ENCODE results near the gene TFCP2L1.
"Not testable (repeated sequence)": the region's sequence is repeated elsewhere in the genome, so short reads cannot be mapped to it uniquely, and the experiment has no call there.

The TFCP2L1 gene

DNA sequence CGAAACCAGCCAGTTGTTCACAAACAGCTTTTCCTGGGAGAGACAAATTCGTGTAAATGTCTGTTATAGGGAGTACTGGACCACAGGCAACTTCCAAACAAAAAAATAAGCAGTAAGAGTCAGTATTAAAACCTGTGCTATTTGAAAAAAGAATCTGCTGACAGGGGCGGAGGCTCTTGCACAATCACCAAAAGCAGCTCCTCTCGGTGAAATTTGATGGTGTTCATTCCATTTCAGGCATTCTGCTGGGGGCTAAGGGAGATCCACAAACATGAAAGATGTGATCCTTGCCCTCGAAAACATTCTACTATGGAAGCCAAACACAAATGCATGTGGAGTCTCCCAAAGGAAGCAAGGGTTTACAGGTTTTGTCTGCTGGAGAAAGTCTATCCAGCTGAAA lies 45.0 kb downstream of the TFCP2L1 start:
- no peak for DNase-seq

GRCh38 chr2:121239471-121239870 lies 45.5 kb downstream of the TFCP2L1 start:
- DNase-seq: no peak

- no peak for DNase-seq
Observed at GRCh38 chr2:121238828-121239227, 46.2 kb downstream of the TFCP2L1 start.

DNA sequence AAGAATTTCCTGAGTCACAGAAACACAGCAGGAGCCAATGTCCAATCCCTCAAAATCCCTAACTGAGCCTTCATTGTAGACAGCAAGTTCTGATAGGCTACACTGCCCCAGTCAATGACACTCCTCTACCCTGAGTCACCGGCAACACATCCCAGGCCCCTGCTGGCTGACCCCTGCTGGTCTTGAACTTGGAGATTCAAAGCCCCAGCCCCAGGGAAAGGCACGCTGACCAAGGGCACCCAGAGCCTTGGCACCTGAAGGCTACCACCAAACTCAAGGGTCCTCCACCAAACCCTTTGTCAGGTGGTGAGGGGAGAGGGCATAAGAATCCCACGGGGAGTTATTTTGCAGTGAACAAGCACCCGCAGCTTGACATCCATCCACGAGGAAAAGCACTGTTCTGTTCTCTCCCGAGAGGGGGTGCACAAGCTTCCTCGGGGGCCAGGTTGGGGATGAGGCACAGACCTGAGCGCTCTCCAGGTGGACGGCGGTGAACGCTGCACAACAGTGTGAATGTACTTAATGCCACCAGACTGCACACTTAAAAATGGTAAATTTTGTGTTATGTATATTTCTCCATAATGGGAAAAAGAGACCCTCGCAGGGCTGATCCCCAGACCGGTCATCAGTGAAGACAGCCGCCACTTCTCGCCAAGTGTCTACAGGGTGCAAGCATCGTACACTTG lies 46.9 kb downstream of the TFCP2L1 start:
- no peak for DNase-seq

DNA sequence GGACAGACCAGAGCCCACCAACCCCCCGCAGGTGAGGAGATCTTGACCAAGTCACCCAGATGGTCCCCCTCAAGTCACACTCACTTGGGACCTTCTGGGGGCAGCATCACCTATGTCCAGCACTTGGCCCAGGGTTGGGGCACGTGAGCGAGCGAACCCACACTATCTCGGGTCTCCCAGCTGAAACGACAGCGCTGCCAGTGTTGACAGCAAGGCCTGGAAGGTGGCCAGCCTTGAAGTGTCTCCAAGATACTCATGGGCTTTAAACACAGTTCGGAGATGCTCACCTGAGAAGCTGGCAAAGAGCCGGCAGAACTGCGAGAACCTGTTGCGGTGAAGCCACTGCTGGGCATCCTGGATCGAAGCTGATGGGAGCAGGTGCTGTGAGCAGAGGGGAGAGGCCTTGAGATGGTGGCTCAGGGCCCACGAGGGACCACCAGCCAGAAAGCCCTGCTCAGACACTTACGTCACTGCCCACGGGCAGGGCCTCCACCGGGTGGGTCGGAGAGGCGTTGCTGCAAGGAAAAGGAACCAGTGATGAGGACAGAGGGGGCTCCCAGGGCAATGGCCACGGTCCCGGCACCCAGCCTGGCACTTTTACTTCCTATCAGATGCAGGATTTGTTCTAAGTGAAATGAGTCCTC lies 47.5 kb downstream of the TFCP2L1 start:
- DNase-seq: no peak

DNA sequence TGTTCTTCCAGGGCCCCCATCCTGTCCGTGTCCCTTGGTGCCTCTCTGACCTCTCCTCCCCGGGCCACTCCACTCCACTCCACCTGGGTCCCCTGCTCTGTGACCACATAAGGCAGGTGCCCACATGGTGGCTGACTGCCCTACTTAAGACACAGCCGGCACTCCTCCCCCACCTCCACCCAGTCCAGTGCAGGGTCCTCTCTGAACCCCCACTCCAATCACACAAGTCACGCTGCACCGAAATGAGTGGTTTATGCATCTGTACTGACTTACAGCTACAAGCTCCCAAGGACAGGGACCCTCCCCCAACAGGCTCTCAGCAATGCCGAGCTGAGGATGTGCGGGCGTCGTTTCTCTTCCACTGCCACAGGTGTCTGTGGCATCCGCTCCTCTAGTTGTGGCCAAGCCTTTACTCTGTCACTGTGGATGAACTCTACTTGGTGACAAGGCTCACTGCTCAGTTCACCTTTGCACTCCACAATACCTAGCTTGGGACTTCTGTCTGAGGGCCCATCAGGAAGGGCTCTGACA lies 48.3 kb downstream of the TFCP2L1 start:
- DNase-seq: no peak

DNA sequence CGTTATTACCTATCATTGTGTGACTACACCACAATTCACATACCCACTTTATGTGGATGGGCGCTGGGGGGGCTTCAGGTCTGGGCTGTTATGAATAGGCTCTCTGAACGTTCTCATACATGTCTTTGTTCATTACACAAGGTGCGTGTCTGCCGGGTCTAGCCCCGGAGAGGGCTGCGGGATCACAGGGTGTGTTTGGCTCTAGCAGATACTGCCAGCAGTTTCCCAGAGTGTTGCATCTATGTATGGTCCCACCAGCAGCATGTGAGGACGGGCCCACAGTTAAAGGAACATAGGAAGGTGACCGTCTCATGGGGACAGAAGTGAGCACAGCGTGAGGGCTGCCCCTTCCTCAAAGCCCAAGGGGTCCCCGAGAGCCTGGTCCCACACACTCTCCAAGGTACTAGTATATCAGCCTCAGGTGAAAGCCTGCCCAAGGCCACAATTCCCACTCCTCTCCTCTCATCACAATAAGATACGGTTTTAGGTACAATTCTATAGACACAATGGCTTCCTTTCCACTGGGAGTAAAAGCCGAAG lies 48.8 kb downstream of the TFCP2L1 start:
- no peak for DNase-seq

DNA sequence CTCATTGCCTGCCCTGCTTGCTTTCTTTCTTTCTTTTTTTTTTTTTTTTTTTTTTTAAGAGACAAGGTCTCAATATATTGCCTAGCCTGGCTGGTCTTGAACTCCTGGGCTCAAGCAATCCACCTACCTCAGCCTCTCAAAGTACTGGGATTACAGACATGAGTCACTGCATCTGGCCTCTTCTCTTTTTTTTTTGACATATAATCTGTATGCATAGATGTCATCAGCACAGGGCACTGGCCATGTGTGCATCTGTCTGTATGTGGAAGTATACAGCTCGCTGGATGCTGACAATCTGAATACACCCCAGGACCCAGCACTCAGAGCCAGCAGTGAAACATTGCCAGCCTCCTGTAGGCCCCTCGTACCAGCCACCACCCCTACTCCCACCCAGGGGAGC lies 49.5 kb downstream of the TFCP2L1 start:
- peak; percentile 7 for DNase-seq

DNA sequence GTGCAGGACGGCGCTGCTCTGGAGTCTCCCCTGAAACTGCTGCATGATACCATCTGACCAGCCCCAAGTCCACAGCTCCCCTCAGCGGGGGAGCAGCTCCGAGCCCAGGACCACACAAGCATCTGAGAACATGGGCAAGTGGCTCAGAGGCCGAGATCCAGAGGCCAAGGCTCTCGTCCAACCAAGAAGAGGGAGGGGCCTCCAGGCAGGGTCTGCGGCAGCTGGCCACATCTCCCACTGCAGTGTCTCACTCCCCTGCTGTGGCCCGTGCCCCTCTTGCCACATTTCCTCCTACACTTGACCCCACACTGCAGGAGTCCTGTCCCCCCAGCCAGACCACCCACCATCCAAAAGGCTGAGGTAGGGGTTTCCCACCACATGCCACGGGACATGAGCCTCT lies 50.2 kb downstream of the TFCP2L1 start:
- DNase-seq: no peak

DNA sequence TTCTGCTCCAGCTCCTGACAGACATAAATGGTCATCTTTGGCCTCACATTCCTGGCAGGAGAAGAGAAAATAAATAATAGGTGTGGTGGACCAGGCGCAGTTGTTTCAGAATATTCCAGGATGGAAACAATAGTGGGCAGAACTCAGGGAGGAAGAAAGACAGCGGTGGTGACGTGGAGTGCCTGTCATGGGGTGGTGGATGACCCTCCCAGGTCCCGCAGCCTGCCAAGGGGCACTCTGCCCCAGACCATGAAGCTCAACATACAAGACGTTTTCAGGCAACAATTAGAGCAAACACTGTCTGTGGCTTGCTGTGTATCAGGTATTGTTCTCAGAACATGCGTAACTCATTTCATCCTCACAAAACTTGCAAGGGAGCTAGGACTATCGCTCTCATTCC lies 50.9 kb downstream of the TFCP2L1 start:
- DNase-seq: no peak

GRCh38 chr2:121233486-121234110 lies 51.4 kb downstream of the TFCP2L1 start:
- DNase-seq: no peak

DNA sequence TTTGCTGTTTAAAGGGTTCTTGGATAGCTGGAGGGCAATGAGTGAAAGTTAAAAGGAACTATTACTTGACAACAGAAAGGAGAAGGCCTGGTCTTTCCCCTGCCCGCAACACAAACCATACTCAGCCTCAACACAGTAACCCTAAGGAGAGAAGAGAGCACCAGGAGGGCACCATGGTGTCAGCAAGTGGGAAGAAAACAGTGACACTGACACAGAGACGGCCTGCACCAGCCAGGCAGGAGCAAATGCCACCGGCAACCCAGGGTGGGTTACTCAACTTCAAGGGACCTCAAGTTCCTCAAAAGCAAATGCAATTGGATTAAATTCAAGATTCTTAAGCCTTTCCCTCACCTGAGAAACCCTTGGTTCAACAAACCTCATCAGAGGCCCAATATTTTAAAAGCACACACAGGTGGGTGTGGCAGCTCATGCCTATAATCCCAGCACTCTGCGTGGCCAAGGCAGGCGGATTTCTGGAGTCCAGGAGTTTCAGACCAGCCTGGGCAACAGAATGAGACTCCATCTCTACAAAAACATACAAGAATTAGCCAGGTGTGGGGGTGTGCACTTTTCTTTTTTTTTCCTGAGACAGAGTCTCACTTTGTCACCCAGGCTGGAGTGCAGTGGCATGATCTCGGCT lies 52.3 kb downstream of the TFCP2L1 start:
- no peak for DNase-seq

GRCh38 chr2:121231385-121232000 lies 53.5 kb downstream of the TFCP2L1 start:
- DNase-seq: no peak

DNA sequence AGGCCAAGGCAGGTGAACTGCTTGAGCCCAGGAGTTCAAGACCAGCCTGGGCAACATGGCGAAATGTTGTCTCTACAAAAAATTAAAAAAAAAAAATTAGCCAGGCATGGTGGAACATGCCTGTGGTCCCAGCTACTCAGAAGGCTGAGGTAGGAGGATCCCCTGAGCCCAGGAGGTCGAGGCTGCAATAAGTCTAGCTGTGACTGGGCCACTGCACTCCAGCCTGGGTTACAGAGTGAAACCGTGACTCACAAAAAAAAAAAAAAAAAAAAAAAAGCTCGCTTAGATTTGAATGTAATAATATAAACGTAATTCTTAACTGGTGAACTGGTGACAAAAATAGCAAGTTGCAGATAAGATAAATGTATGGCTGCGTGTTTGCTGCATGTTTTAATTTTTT lies 56.5 kb downstream of the TFCP2L1 start:
- DNase-seq: no peak

DNA sequence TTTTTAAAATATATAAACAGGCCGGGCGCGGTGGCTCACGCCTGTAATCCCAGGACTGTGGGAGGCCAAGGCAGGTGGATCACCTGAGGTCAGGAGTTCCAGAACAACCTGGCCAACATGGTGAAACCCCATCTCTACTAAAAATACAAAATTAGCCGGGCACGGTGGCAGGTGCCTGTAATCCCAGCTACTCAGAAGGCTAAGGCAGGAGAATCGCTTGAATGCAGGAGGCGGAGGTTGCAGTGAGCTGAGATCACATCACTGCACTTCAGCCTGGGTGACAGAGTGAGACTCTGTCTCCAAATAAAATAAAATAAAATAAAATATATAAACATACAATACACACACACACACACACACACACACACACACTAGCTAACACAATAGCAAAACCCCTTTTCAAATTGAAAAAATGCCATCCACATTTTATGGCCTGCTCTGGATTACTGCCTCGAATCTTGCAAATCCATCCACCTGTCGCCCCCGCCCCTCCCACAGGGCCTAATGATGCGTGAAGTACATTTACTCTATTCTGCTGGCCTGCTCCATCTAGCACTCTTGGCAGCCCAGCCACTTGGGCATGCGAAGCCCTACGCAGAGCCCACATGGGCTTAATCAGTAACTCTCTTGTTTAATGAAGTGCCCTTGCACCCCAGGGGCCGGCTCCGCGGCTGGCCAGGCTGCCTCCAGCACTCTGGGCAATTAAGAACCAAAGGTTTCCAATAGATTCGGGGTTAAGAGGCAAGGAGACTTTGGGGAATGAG lies 57.4 kb downstream of the TFCP2L1 start:
- DNase-seq: peak; percentile 7

DNA sequence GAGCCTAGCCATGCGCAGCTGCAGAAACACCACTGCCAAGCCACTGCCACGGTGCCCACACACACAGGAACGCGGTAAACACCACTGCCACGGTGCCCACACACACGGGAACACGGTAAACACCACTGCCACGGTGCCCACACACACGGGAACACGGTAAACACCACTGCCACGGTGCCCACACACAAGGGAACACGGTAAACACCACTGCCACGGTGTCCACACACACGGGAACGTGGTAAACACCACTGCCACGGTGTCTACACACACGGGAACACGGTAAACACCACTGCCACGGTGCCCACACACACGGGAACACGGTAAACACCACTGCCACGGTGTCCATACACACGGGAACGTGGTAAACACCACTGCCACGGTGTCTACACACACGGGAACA lies 59.3 kb downstream of the TFCP2L1 start:
- DNase-seq: not testable (repeated sequence)

DNA sequence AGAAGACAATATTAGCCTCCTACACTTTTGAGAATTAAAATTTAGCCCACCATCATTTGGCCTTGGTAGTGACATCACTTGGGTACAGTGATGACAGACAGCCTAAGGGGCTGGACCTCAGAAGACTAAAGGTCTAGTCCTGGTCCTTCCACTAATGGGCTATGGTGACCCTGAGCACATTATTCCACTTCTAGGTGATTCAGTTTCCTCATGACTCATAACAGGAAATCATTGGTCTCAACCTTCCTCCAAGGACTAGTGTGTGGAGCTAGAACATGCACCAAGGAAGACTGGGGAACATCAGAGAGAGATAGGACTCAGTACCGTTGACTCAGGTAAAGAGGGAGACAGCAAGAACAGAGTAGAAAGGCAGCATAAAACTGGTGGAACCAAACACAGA lies 64.0 kb downstream of the TFCP2L1 start:
- no peak for DNase-seq

- DNase-seq: no peak
Observed at GRCh38 chr2:121219866-121220265, 65.1 kb downstream of the TFCP2L1 start.

GRCh38 chr2:121218386-121218938 lies 66.5 kb downstream of the TFCP2L1 start:
- no peak for DNase-seq

DNA sequence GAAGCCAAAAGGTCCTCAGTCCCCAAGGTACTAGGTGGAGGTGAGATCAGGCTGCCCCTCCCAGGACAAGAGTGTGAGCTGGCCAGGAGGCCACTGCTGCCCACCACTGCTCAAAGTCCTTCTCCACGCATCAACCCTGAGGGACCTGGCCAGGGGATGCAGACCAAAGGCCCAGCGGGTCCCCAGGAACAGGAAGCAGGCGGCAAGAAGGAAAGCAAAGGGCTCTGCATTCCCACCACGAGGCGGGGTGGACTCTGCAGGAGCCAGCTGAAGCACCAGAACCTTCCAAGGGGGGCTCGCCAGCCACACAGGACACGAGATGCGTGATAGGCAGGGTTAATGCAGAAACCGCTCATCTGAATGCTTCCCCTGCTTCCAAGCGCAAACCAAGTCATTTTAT lies 67.4 kb downstream of the TFCP2L1 start:
- DNase-seq: no peak

DNA sequence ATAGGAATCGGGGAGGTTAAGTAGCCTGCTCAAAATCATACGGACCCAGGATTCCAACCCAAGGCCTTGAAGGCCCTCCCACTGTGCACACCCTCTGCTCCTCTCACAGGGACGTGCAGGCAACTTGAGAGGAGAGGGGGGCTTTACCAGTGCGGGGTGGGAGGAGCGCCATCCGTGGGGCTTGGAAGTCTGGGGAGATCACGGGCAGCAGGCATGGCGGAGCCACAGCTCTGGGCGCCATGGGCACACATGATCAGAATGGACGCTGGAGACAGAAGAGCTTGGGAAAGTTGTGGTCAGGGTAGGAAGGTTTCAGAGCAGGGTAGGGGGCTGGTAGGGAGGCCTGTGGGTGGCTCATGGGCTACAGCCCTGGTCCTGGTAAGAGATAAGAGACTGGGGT lies 70.7 kb downstream of the TFCP2L1 start:
- DNase-seq: no peak

DNA sequence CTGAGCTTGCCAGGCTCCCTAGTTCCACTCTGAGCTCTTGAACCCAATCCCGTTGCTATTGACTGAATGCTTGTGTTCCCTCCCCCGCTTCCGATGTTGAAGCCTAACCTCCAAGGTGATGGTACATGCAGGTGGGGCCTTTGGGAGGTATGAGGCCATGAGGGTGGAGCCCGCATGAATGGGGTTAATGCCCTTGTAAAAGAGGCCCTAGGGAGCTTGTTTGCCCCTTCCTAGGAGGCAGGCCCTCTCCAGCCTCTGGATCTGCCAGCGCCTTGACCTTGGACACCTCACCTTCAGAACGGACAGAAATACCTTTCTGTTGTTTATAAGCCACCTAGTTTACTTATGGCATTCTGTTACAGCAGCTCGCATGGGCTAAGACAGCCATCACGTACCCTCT lies 71.6 kb downstream of the TFCP2L1 start:
- no peak for DNase-seq
